Measurements from ENCODE around the gene C1orf159.
A peak's percentile ranks its signal among the peaks of the same experiment; 100 is the strongest.
"Not testable (repeated sequence)": the region's sequence is repeated elsewhere in the genome, so short reads cannot be mapped to it uniquely, and the experiment has no call there.

C1orf159 gene

DNA sequence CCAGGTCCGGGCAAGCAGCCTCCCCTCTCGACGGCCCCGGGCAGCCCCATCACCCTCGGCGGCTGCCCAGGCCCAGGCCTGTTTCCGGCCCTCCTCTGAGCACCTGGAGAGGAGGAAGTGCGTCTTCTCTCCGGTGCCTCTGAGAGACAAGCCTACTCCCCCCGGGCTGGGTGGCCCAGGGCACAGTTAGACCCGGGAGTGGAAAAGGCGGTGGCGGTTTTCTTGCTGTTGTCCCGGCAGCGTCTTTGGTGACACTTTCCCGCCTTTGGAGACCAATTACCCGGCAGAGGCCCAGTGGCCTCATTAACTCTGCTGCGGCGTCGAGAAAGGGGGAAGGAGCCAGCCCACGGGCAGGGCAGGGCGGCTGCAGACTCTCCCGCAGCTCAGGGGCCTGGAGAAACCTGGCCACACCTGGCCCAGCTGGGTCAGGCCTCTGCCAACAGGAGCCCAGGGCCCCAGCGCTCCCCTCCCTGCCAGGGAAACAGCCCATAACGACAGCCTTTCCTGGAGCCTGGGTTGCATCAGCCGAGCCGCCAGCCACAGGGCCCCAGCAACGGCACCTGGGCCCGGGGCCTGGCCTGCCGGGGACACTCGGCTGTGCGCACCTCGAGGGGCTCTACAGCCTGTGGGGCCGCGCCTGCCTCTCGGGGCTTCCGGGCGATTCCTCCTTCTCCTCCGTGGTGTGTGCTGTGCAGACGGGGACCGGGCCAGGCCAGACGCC lies 28.4 kb upstream of the C1orf159 start:
- Mint-ChIP-seq H3K9me3 (no peaks in the 10 kb centered on the region), H3K36me3 (no peaks in the 10 kb centered on the region), H3K27ac (peak overlapping the region; percentile 96), H3K4me3 (peak overlapping the region; percentile 28), H3K27me3 (peaks cover 15% of the 10 kb centered on the region), H3K4me1 (peaks cover 33% of the 10 kb centered on the region)
- peak; percentile 81 for DNase-seq
- CTCF ChIA-PET: no interaction called here

DNA sequence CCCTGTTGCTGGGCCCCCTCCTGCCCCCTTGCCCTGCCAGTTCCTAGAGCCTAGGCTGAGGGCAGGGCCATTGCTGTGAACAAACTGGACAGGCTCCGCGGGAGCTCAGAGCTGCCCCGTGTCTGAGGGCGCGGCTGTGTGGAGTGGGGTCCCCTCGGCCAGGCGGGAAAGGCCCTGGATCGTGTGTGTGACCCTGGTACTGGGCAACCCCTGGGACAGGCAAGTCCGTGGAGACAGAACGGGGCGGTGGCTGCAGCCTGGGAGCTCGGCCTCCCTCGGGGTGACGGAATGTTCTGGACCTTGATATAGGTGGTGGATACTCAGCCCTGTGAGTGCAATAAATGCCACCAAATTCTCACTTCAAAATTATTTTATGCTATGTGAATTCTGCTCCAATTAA lies 27.7 kb upstream of the C1orf159 start:
- no peaks in the 10 kb centered on the region for H3K9me3 Mint-ChIP-seq
- peaks cover 35% of the 10 kb centered on the region for H3K4me1 Mint-ChIP-seq
- no peaks in the 10 kb centered on the region for H3K36me3 Mint-ChIP-seq
- peak overlapping the region; percentile 28 for H3K4me3 Mint-ChIP-seq
- DNase-seq: no peak
- peaks cover 15% of the 10 kb centered on the region for H3K27me3 Mint-ChIP-seq
- CTCF ChIA-PET: no interaction called here
- H3K27ac Mint-ChIP-seq: peak overlapping the region; percentile 96

DNA sequence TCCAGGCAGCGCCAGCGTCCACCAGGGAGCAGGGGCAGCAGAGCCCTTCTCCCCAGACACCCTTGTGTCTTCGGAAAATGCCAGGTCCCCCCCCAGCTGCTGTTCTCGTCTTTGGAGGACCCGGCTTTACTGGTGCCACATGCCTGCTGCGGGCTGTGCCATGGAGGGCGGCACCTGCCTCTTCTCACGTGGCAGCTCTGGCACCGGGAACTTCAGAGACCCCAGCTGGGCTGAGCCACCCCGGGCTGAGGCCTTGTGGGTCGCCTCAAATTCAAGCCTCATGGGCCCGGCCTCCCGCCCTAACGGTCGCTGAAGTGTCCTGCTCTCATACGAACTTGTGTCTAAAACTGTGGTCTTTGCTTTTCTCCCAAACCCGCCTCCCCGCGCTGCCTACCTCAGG lies 27.0 kb upstream of the C1orf159 start:
- peak overlapping the region; percentile 60 for H3K27ac Mint-ChIP-seq

DNA sequence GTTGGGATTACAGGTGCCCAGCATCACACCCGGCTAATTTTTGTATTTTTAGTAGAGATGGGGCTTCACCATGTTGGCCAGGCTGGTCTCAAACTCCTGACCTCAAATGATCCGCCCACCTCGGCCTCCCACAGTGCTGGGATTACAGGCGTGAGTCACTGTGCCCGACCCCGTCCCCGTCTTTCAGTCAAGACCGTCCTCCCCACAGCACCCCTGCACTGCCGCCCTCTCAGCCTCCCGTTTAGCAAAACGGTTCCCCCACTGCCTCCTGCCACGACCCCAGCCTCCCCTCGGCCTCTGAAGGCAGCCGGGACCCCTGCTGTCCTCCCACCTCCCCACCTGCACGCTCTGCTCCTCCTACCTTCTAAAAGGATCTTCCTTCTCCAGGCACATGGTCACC lies 26.5 kb upstream of the C1orf159 start:
- H3K36me3 Mint-ChIP-seq, H3K27me3 Mint-ChIP-seq, H3K9me3 Mint-ChIP-seq, DNase-seq, CTCF ChIA-PET, H3K4me3 Mint-ChIP-seq: not testable (repeated sequence)
- peaks cover 46% of the 10 kb centered on the region for H3K4me1 Mint-ChIP-seq
- peak overlapping the region; percentile 58 for H3K27ac Mint-ChIP-seq

More for the DNA sequence above, 27.0 kb upstream of the C1orf159 start:
- Mint-ChIP-seq H3K36me3 (no peaks in the 10 kb centered on the region), H3K4me3 (no peak overlapping the region), H3K9me3 (no peaks in the 10 kb centered on the region), H3K4me1 (peaks cover 42% of the 10 kb centered on the region), H3K27me3 (peaks cover 7% of the 10 kb centered on the region)
- DNase-seq: no peak
- CTCF ChIA-PET: no interaction called here

DNA sequence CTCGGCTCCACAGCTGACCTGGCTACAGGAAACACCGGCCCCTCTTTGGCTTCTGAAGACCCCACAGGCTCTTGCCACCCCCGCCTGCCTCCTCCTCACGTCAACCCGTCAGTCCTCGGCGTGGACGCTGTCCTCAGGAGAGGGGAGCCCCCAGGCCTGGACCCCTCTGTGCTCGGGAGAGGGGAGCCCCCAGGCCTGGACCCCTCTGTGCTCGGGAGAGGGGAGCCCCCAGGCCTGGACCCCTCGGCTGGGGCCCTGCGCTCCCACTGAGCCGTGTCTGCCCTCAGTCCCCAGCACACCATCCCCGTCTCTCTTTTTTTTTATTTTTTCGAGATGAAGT lies 26.0 kb upstream of the C1orf159 start:
- no peak for DNase-seq
- CTCF ChIA-PET: no interaction called here
- Mint-ChIP-seq H3K36me3 (no peaks in the 10 kb centered on the region), H3K9me3 (no peaks in the 10 kb centered on the region), H3K27me3 (peaks cover 4% of the 10 kb centered on the region), H3K4me3 (no peak overlapping the region), H3K27ac (no peak overlapping the region), H3K4me1 (peaks cover 47% of the 10 kb centered on the region)

DNA sequence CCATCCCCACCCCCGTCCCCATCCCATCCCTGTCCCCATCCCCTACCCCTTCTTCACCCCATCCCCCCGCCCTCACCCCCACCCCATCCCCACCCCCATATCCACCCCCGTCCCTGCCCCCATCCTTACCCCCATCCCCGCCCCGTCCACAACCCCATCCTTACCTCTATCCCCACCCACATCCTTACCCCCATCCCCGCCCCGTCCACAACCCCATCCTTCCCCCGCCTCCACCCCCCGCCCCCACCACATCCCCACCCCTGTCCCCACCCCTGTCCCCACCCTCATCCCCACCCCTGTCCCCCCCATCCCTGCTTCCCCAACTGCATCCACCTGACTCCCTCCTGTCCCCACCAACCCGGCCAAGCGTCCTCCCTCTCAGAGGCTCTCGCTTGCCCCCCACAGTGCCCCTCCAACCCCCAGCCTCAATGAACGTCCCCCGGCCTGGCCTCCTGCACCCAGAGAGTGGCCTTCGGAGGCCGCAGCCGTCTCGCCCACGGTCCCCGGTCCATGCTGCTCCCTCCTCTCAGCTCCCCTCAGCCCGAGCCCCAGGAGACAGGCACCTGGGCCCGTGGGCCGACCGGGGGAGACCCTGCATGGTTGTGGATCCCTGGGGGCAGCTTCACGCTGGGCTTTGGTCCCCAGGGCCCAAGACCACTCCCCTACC lies 25.5 kb upstream of the C1orf159 start:
- CTCF ChIA-PET: no interaction called here
- Mint-ChIP-seq H3K9me3 (no peaks in the 10 kb centered on the region), H3K27ac (no peak overlapping the region), H3K27me3 (peaks cover 4% of the 10 kb centered on the region), H3K4me3 (no peak overlapping the region), H3K36me3 (no peaks in the 10 kb centered on the region), H3K4me1 (peaks cover 48% of the 10 kb centered on the region)
- no peak for DNase-seq

DNA sequence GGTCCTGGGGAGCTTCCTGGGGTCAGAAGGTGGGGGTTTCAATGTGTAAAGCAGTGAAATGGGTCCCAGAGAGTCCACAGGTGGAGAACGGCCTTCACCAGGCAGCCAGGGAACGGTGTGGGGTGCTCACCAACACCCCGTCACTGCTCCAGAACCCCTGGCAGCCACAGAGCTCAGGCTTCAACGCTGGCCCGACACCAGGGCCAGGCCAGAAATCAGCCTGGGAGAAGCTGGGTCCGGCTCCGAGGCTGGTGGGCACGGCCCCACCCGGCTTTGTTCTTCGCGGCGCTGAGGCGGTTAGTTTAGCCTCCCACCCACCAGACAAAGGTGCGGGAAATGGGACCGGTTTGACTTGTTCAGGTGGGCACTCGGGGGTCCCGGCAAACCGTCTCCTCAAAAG lies 24.8 kb upstream of the C1orf159 start:
- H3K36me3 Mint-ChIP-seq: no peaks in the 10 kb centered on the region
- no peak overlapping the region for H3K4me3 Mint-ChIP-seq
- H3K9me3 Mint-ChIP-seq: no peaks in the 10 kb centered on the region
- H3K27ac Mint-ChIP-seq: no peak overlapping the region
- CTCF ChIA-PET: no interaction called here
- DNase-seq: no peak
- peaks cover 6% of the 10 kb centered on the region for H3K27me3 Mint-ChIP-seq
- H3K4me1 Mint-ChIP-seq: peaks cover 48% of the 10 kb centered on the region

DNA sequence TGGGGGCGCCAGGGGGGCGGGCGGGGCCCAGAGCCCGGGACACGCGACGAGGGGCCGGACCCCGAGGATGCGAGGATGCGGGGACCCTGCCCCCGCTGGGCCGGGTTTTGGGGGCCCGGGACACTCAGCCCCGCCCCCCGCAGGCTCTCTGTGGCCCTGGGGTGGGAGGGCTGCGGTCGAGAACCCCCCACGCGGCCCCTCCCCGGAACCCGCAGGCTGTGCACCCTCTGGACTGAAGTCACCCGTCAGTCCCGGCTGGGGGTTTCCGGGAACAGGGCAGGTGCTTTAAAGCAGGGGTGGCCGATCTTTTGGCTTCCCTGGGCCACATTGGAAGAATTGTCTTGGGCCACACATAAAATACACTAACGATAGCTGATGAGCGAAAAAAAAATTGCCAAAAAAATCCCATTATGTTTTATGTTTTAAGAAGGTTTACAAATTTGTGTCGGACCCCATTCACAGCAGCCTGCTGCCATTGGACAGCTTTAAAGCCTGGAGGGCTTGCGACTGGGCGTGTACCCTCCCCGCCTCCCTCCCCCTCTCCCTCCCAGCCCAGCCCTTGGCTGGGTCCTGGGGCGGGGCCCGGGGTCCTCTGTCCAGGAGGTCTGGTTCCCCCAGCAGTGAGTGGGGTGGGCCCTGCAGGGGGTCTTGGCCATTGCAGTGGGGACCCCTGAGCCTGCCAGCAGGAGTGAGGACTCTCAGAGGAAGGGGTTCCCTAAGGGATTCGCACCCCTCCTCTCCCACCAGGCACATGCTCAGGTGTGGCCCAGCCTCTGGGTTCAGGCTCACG lies 21.6 kb upstream of the C1orf159 start:
- CTCF ChIA-PET: no interaction called here
- H3K27me3 Mint-ChIP-seq: peaks cover 13% of the 10 kb centered on the region
- H3K27ac Mint-ChIP-seq: peak overlapping the region; percentile 85
- H3K4me3 Mint-ChIP-seq: peak overlapping the region; percentile 62
- H3K9me3 Mint-ChIP-seq: no peaks in the 10 kb centered on the region
- DNase-seq: peak; percentile 82
- no peaks in the 10 kb centered on the region for H3K36me3 Mint-ChIP-seq
- peaks cover 27% of the 10 kb centered on the region for H3K4me1 Mint-ChIP-seq

DNA sequence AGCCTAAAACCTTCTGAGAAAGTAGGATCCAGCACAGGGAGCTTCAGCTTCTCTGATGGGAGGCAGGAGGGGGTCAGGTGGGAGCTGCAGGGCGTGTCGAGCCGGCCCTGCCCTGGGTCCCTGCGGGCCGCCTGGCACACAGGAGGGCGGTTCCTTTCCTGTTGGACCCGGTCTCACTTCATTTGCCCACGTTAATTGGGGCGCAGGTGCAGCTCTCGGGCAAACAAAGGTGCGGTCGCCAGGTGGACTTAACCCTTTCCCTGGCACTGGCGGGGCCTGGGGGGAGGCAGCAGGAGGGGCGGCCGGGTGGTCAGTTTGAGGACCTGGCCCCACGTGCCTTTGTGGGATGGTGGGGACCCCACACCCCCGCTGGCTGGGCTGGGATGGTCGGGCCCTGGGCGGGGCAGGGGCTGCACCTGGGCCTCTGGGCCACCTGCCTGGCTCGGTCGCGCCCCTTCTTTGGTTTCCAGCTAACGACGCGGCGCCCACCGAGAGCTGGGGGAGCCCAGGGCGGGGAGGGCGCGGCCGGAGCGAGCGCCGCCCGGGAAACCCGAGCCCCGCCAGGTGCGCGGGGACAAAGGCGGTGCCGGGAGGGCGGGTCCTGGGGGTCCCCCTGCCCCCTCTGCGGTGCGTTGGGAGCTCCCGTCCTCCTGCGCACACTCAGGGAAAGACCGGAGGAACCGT lies 20.8 kb upstream of the C1orf159 start:
- CTCF ChIA-PET: no interaction called here
- H3K4me3 Mint-ChIP-seq: no peak overlapping the region
- H3K9me3 Mint-ChIP-seq: no peaks in the 10 kb centered on the region
- peak; percentile 40 for DNase-seq
- H3K27ac Mint-ChIP-seq: no peak overlapping the region
- H3K36me3 Mint-ChIP-seq: no peaks in the 10 kb centered on the region
- H3K27me3 Mint-ChIP-seq: peaks cover 14% of the 10 kb centered on the region
- H3K4me1 Mint-ChIP-seq: peaks cover 23% of the 10 kb centered on the region

DNA sequence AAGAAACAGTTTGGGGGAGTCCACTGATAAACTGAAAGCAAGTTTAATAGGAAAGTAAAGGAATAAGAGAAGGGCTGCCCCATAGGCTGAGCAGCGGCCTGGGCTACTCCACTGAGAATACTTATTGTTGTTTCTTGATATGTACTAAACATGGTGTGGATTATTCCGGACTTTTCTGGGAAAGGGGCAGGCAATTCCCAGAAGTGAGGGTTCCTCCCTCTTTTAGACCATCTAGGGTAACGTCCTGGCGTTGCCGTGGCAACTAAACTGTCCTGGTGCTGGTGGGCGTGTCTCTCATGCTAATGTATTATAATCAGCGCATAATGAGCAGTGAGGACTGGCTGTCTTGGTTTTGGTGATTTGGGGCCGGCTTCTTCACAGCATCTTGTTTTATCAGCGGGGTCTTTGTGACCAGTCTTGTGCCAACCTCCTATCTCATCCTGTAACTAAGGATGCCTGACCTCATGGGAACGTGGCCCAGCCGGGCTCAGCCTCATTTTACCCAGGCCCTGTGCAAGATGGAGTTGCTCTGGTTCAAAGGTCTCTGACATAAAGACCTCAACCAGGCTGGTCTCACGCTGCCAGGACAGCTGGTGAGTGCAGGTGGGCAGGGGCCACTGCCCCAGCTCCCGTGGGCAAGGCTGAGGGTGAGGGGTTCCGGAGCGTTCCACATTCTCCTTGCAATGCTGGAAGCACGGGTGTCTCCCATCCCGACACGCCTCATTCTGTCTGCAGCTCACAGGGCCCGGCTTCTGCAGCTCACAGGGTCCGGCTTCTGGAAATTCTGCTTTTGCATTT lies 19.6 kb upstream of the C1orf159 start:
- no peaks in the 10 kb centered on the region for H3K36me3 Mint-ChIP-seq
- no peak for DNase-seq
- no peak overlapping the region for H3K27ac Mint-ChIP-seq
- peaks cover 14% of the 10 kb centered on the region for H3K27me3 Mint-ChIP-seq
- H3K9me3 Mint-ChIP-seq: no peaks in the 10 kb centered on the region
- CTCF ChIA-PET: no interaction called here
- peaks cover 23% of the 10 kb centered on the region for H3K4me1 Mint-ChIP-seq
- H3K4me3 Mint-ChIP-seq: no peak overlapping the region

DNA sequence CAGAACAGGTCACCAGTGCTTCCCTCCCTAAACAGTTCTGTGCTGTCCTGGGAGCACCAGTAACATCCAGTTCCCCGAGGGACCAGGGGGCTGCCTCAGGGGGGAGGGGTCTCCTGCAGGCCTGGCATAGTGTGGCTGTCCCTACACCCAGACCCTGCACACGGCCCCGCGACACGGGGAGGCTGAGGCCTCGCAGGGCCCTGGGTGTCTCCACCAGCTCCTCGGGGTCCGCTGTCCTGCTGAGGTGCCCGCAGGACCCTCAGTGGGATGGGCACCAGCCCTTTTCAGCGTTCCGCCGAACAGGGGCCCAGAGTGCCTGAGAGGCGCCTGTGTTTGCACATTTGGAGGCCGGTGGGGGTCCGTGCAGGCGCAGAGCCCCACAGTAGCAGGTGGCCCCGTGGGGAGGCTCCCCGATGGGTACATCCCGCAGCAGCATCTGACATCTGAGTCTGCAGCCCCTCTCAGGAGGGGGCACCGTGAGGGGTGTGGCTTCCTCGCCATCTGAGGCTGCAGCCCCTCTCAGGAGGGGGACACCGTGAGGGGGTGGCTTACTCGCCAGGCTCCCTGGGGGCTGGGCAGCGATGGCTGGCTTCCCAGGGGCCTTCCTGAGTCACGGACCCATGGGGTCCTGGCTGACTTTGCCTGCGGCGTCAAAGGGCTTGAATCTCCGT lies 18.5 kb upstream of the C1orf159 start:
- Mint-ChIP-seq H3K27me3 (peaks cover 18% of the 10 kb centered on the region), H3K27ac (no peak overlapping the region), H3K9me3 (no peaks in the 10 kb centered on the region), H3K36me3 (no peaks in the 10 kb centered on the region), H3K4me3 (no peak overlapping the region), H3K4me1 (peaks cover 23% of the 10 kb centered on the region)
- no peak for DNase-seq
- CTCF ChIA-PET: no interaction called here

DNA sequence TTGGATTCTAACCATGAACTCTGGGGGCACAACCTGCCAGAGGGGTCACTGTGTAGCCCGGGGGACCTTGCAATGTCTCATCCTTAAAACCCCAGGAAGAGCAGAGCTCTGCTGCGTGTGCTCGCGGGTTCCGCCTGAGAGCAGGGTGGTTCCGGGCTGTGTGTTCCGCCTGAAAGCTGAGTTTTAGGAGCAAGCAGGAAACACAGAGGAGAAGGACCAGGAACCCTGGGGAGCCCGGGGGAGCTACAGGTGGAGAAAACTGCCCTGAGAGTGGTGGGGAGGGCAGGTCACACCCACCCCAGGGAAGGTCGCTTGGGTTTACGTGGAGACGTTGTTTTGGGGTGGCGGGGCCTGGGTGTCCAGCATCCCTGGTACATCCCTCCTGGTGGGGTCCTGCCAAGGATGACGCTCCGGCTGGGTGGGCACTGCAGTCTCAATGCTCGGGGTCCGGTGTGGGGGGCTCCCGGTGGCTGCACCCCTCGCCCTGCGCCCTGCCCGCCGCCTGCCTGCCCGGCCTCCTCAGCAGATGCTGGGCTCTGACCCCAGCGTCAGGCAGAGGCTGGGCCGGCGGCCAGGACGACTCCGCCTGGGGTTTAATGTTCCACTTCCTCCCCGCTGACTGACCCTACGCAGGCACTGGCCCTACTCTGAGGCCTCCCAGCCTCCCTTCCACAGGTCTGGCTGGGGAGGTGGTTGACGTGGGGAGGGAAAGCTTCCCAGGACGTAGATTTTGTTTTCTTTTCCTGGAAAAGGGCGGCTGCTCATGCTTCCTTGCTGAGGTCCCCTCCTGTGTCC lies 17.3 kb upstream of the C1orf159 start:
- Mint-ChIP-seq H3K4me1 (peaks cover 16% of the 10 kb centered on the region), H3K9me3 (no peaks in the 10 kb centered on the region), H3K36me3 (no peaks in the 10 kb centered on the region), H3K27me3 (peaks cover 18% of the 10 kb centered on the region), H3K27ac (no peak overlapping the region), H3K4me3 (no peak overlapping the region)
- CTCF ChIA-PET: no interaction called here
- DNase-seq: no peak
